Muscle of back (tissue), 11 donors: ENCODE results near the gene LRRC4C. TPM values are rescaled to one million over a fixed set of nuclear protein-coding genes. Genes with fewer than 3 reads are reported as not detected.
A peak's percentile ranks its signal among the peaks of the same experiment; 100 is the strongest.

Experiments
- DNase-seq, 3 donors: peaks; one replicate each; pipeline versions ENCODE4 v3.0.0 to v3.0.0-alpha.2; 2013
- polyA plus RNA-seq, 10 donors: library from polyadenylated mRNA; unstranded; fragments of 120-200 nt; gene quantifications; one replicate each; pipeline ENCODE4 v1.2.1, GENCODE V29; 2013; ENCODE audit not compliant: insufficient read length in 10 of 10

Gene LRRC4C
- polyA plus RNA-seq, 10 donors: 1.8 to 5.4 (median 3.4) TPM

- DNase-seq: no peak
Observed at GRCh38 chr11:40381481-40381880, 1078.0 kb downstream of the LRRC4C start.

- peak in 1 of 3 donors; percentile 48 for DNase-seq
Observed at GRCh38 chr11:40380835-40381234, 1078.6 kb downstream of the LRRC4C start.

GRCh38 chr11:40376331-40376730, 1083.1 kb downstream of the LRRC4C start:
- DNase-seq: peak in 1 of 3 donors; percentile 22

- no peak for DNase-seq
Observed at GRCh38 chr11:40370821-40371616, 1088.4 kb downstream of the LRRC4C start.

- no peak for DNase-seq
Observed at GRCh38 chr11:40360206-40360798, 1099.2 kb downstream of the LRRC4C start.

- DNase-seq: no peak
Observed at GRCh38 chr11:40354121-40354520, 1105.3 kb downstream of the LRRC4C start.

GRCh38 chr11:40340911-40341310, 1118.5 kb downstream of the LRRC4C start:
- DNase-seq: no peak

GRCh38 chr11:40338739-40339138, 1120.7 kb downstream of the LRRC4C start:
- peak in 1 of 3 donors; percentile 22 for DNase-seq

GRCh38 chr11:40338062-40338461, 1121.4 kb downstream of the LRRC4C start:
- no peak for DNase-seq

GRCh38 chr11:40337118-40337517, 1122.3 kb downstream of the LRRC4C start:
- DNase-seq: peak in 1 of 3 donors; percentile 8

- peak; percentile 63 to 98 (median 75) for DNase-seq
Observed at GRCh38 chr11:40328890-40329614, 1130.4 kb downstream of the LRRC4C start.

- DNase-seq: peak in 1 of 3 donors; percentile 16
Observed at GRCh38 chr11:40323241-40323640, 1136.2 kb downstream of the LRRC4C start.

GRCh38 chr11:40321537-40321936, 1137.9 kb downstream of the LRRC4C start:
- DNase-seq: no peak

GRCh38 chr11:40316171-40316570, 1143.3 kb downstream of the LRRC4C start:
- no peak for DNase-seq

GRCh38 chr11:40315122-40315521, 1144.3 kb downstream of the LRRC4C start:
- no peak for DNase-seq

- no peak for DNase-seq
Observed at GRCh38 chr11:40314327-40314726, 1145.1 kb downstream of the LRRC4C start.

GRCh38 chr11:40306938-40307548, 1152.4 kb downstream of the LRRC4C start:
- DNase-seq: peak in 2 of 3 donors; percentile 21 to 32

- peak; percentile 26 to 54 (median 52) for DNase-seq
Observed at GRCh38 chr11:40302669-40303068, 1156.8 kb downstream of the LRRC4C start.

GRCh38 chr11:40295466-40295865, 1164.0 kb downstream of the LRRC4C start:
- DNase-seq: no peak

- DNase-seq: no peak
Observed at GRCh38 chr11:40294741-40295140, 1164.7 kb downstream of the LRRC4C start.

GRCh38 chr11:40294349-40294735, 1165.1 kb downstream of the LRRC4C start:
- DNase-seq: no peak
